K562 (cell line): Measurements from ENCODE around the gene RPL27. TPM values are rescaled to one million over a fixed set of nuclear protein-coding genes. Genes with fewer than 3 reads are reported as not detected.

Experiments used
- ARID4B ChIP-seq: sonication (generic); formaldehyde crosslinking; IDR thresholded peaks from 2 replicates; pipeline ENCODE4 v1.8.0; 2022; ENCODE audit warnings: mild to moderate bottlenecking, missing genetic modification reagents
- ATF7 ChIP-seq: fragments of 450-650 bp; IDR thresholded peaks from 2 replicates; pipeline ENCODE4 v1.7.1; 2014; ENCODE audit warnings: mild to moderate bottlenecking, moderate library complexity
- BCOR ChIP-seq: fragments of 450-650 bp; IDR thresholded peaks from 2 replicates; pipeline ENCODE4 v1.6.1; 2016
- CAMTA2 ChIP-seq: fragments of 250-450 bp; sonication (Bioruptor Pico); conservative IDR thresholded peaks from 2 replicates; pipeline ENCODE4 v1.5.1; 2022
- EP400 ChIP-seq: fragments of 450-650 bp; IDR thresholded peaks from 2 replicates; pipeline ENCODE4 v1.6.1; 2017; ENCODE audit warnings: antibody characterized with exemption, mild to moderate bottlenecking, moderate library complexity
- ESRRB ChIP-seq: fragments of 250-450 bp; sonication (Bioruptor Pico); IDR thresholded peaks from 2 replicates; pipeline ENCODE4 v1.5.0; 2020; ENCODE audit warnings: mild to moderate bottlenecking, moderate library complexity, borderline replicate concordance
- MAFG ChIP-seq: fragments of 450-650 bp; conservative IDR thresholded peaks from 2 replicates; pipeline ENCODE4 v1.6.1; 2016; ENCODE audit warnings: missing genetic modification characterization, missing compliant biosample characterization
- POLR2G ChIP-seq: fragments of 200-400 bp; formaldehyde crosslinking; IDR thresholded peaks from 2 replicates; pipeline ENCODE4 v1.6.1; 2017; ENCODE audit warnings: low read depth, mild to moderate bottlenecking, antibody characterized with exemption, low read length, moderate library complexity
- REST ChIP-seq, 2 experiments: fragments of 450-650 bp; formaldehyde crosslinking in 1 of 2; IDR thresholded peaks; 2 replicates each; pipeline versions ENCODE4 v1.4.0 to v1.6.1; 2014 to 2020; ENCODE audit warnings: mild to moderate bottlenecking in 2 of 2, borderline replicate concordance in 1 of 2, low read depth in 1 of 2
- SIN3A ChIP-seq, 2 experiments: fragments of 150-350 bp in 1 of 2; IDR thresholded peaks; 2 replicates each; pipeline ENCODE4 v1.6.1; 2011 to 2016; ENCODE audit warnings: borderline replicate concordance in 2 of 2, low read depth in 2 of 2, low read length in 2 of 2, mild to moderate bottlenecking in 2 of 2, moderate library complexity in 2 of 2; ENCODE audit not compliant: control insufficient read depth in 1 of 2
- polyA plus RNA-seq, 8 experiments: library from polyadenylated mRNA; depleted of rRNA in 4 of 8; stranded (reverse) in 5 of 8; unstranded in 3 of 8; fragments of >200 nt; fragmentation: Nextera tagmentation in 2 of 8; fragmentation: Illumina TruSeq in 1 of 8; extraction: Ambion mirVana in 2 of 8; extraction: Trizol in 1 of 8; gene quantifications; 2 replicates each; pipeline versions ENCODE4 v1.2.1 to v1.2.3, GENCODE V29; 2011 to 2014; ENCODE audit warnings: inconsistent platforms in 1 of 8, missing spikeins in 1 of 8
- total RNA-seq, 7 experiments: library from RNA; depleted of rRNA in 6 of 7; stranded (reverse); fragments of >200 nt in 6 of 7; fragmentation: Illumina TruSeq in 2 of 7; extraction: Trizol in 2 of 7; gene quantifications; 2 replicates each; pipeline versions ENCODE4 v1.2.1 to v1.2.3, GENCODE V29; 2011 to 2021; ENCODE audit warnings: low replicate concordance in 1 of 7
- TF ChIP-seq, protein P1 (sequence below): fragments of 450-650 bp; formaldehyde crosslinking; conservative IDR thresholded peaks from 2 replicates; pipeline ENCODE4 v1.4.0; 2022; ENCODE audit warnings: mild to moderate bottlenecking, missing genetic modification characterization

RPL27 gene
- total and polyA plus RNA-seq, 9 of the 15 experiments (the other 6 are each of a cell fraction or from before 2014, with no cell fraction given): 1,539 to 6,155 (median 3,710) TPM

- TF ChIP-seq REST (IDR thresholded peaks at IDR 0.05; ENCODE audit: borderline replicate concordance): peak; percentile 54; the same call in 1 of the 2 replicates
- no peak for TF ChIP-seq REST (CRISPR knock-in tag; IDR thresholded peaks at IDR 0.05; ENCODE audit: low read depth)
- TF ChIP-seq MAFG: no peak
- TF ChIP-seq, protein P1, sequence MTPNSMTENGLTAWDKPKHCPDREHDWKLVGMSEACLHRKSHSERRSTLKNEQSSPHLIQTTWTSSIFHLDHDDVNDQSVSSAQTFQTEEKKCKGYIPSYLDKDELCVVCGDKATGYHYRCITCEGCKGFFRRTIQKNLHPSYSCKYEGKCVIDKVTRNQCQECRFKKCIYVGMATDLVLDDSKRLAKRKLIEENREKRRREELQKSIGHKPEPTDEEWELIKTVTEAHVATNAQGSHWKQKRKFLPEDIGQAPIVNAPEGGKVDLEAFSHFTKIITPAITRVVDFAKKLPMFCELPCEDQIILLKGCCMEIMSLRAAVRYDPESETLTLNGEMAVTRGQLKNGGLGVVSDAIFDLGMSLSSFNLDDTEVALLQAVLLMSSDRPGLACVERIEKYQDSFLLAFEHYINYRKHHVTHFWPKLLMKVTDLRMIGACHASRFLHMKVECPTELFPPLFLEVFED (CRISPR knock-in tag): no peak
- peak in 1 of 2 experiments; percentile 62; a peak in 1 of 4 replicates for TF ChIP-seq SIN3A (IDR thresholded peaks at IDR 0.05; ENCODE audit: borderline replicate concordance in 2 of 2, control insufficient read depth in 1 of 2, low read depth in 2 of 2, low read length in 2 of 2)
- peak; percentile 78 for TF ChIP-seq POLR2G
- peak; percentile 42; the same call in 1 of the 2 replicates for TF ChIP-seq ARID4B (CRISPR knock-in tag)
- no peak; the same call in 1 of the 2 replicates for TF ChIP-seq ATF7
- TF ChIP-seq BCOR: peak; percentile 40; the same call in 1 of the 2 replicates
- no peak for TF ChIP-seq ESRRB (CRISPR knock-in tag)
- TF ChIP-seq EP400: peak; percentile 44; the same call in 1 of the 2 replicates
- no peak for TF ChIP-seq CAMTA2 (CRISPR knock-in tag)
Observed at GRCh38 chr17:42980766-42981397, 17.3 kb upstream of the RPL27 start (continued).
